Peyer's patch (tissue), 4 donors: Measurements from ENCODE around the gene TNS4.

ENCODE experiments used
- POLR2A ChIP-seq, 2 donors: fragments of 450-650 bp; IDR thresholded peaks; one replicate each; pipeline ENCODE4 v1.5.1; 2017; ENCODE audit warnings: antibody characterized with exemption in 2 of 2, mild to moderate bottlenecking in 2 of 2, moderate library complexity in 2 of 2
- TF ChIP-seq, protein P1 (sequence below), 6 experiments: fragments of 450-650 bp in 4 of 6; fragments of 200-600 bp in 2 of 6; sonication (generic) in 1 of 6; IDR thresholded peaks; one replicate each; pipeline ENCODE4 v1.5.1; 2017 to 2019; ENCODE audit warnings: antibody characterized with exemption in 6 of 6, mild to moderate bottlenecking in 3 of 6, moderate library complexity in 1 of 6

DNA sequence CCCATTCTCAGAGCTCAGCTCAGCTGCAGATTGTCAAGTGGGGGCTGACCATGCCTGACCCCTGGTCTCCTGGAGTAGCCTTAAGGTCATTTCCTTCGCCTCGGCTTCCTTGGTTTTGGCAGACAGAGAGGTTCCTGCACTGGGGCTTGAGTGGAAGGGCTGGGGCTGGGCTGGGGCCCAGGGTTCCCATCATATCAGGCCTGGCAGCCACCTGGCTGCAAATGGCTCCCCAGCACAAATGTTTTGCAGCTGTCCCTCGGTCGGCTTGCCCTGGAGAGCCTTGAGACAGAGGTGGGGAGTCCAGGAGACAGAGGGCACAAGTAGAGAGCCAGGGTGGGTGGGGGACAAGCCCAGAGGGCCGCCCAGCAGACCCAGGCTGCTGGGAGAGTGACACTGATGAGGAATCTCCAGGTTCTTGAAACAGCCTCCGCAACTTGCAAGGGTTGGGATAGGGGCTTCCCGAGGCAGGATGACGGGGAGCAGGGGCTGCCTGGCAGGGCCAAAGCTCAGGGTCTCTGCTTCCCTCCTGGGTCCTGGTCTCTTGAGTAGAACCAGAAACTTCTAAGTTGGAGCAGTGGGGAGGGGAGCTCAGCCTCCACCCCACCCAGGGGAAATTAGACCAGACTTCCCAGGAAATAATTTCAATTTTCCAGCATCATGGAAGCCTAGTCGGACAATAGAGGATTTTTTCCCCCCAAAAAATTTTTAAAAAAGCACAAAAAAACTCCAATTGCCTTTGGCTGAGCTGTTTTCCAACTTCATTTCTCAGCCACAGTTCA is 38.9 kb downstream of the TNS4 start:
- TF ChIP-seq, protein P1, sequence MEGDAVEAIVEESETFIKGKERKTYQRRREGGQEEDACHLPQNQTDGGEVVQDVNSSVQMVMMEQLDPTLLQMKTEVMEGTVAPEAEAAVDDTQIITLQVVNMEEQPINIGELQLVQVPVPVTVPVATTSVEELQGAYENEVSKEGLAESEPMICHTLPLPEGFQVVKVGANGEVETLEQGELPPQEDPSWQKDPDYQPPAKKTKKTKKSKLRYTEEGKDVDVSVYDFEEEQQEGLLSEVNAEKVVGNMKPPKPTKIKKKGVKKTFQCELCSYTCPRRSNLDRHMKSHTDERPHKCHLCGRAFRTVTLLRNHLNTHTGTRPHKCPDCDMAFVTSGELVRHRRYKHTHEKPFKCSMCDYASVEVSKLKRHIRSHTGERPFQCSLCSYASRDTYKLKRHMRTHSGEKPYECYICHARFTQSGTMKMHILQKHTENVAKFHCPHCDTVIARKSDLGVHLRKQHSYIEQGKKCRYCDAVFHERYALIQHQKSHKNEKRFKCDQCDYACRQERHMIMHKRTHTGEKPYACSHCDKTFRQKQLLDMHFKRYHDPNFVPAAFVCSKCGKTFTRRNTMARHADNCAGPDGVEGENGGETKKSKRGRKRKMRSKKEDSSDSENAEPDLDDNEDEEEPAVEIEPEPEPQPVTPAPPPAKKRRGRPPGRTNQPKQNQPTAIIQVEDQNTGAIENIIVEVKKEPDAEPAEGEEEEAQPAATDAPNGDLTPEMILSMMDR (IDR thresholded peaks at IDR 0.05): no peak
- TF ChIP-seq POLR2A (IDR thresholded peaks at IDR 0.05): no peak
